HCT116 (cell line): ENCODE measurements around the gene ZBTB20. TPM values are rescaled to one million over a fixed set of nuclear protein-coding genes. Genes with fewer than 3 reads are reported as not detected.

Experiments used
- ATAC-seq: fragments of 200-7000 bp; cut with Tn5 transposase; 2 replicates; pipeline ENCODE4 v1.9.1; 2020; ENCODE audit warnings: mild to moderate bottlenecking, moderate library complexity
- BruUV-seq: library from RNA; stranded (reverse); fragments of 400-500 nt; replicated peaks from 2 replicates; lab custom pipeline; 2021; lab: Mats Ljungman, UMichigan
- CTCF ChIA-PET: fragments of 300-600 bp; sonication (Branson Sonifier 250); formaldehyde crosslinking; loops from one replicate; lab custom pipeline; 2021; ENCODE audit warnings: antibody characterized with exemption; lab: Charles Lee
- POLR2A ChIA-PET: fragments of 300-600, 350-600 bp; sonication (Branson Sonifier 250); formaldehyde crosslinking; loops from one replicate; lab custom pipeline; 2021; ENCODE audit warnings: antibody characterized with exemption; lab: Charles Lee
- RAD21 ChIA-PET, 2 experiments: fragments of 300-600 bp; sonication (Branson Sonifier 250); formaldehyde crosslinking; loops; one replicate each; lab custom pipeline; 2023; ENCODE audit warnings: low total read pairs in 2 of 2; ENCODE audit not compliant: uncharacterized antibody in 2 of 2, unreplicated experiment in 2 of 2, low non-redundant PET in 1 of 2; lab: Charles Lee
- DNase-seq: peaks from one replicate; pipeline ENCODE4 v3.0.0-alpha.2; 2010; ENCODE audit warnings: low read depth, low spot score
- H2AFZ ChIP-seq: fragments of 200-600 bp; shearing (Covaris generic), sonication (generic); 2 replicates; pipeline ENCODE4 v1.6.1; 2017; ENCODE audit warnings: low read depth, mixed run types, mixed read lengths, antibody characterized with exemption, low read length; ENCODE audit not compliant: poor library complexity, severe bottlenecking
- H3K27ac ChIP-seq: 2 replicates; pipeline ENCODE4 v1.5.1; 2012; ENCODE audit warnings: low read depth, low read length
- H3K27me3 ChIP-seq: fragments of 200-600 bp; sonication (generic); 2 replicates; pipeline ENCODE4 v1.6.1; 2016; ENCODE audit warnings: mixed run types, low read length, mixed read lengths; ENCODE audit not compliant: insufficient read depth
- H3K36me3 ChIP-seq, 2 experiments: fragments of 200-500 bp in 1 of 2; fragments of 200-600 bp in 1 of 2; sonication (Bioruptor generic) in 1 of 2; sonication (generic) in 1 of 2; 2 replicates each; pipeline versions ENCODE4 v1.5.1 to v1.6.1; 2014 to 2016; ENCODE audit warnings: low read length in 2 of 2, inconsistent platforms in 1 of 2, mixed read lengths in 1 of 2, mixed run types in 1 of 2; ENCODE audit not compliant: insufficient read depth in 2 of 2, control insufficient read depth in 1 of 2
- H3K4me1 ChIP-seq, 2 experiments: fragments of 200-600 bp in 1 of 2; sonication (generic) in 1 of 2; 2 replicates each; pipeline versions ENCODE4 v1.5.1 to v1.6.1; 2012 to 2017; ENCODE audit warnings: low read length in 2 of 2, inconsistent platforms in 1 of 2, mild to moderate bottlenecking in 1 of 2, mixed read lengths in 1 of 2, mixed run types in 1 of 2, moderate library complexity in 1 of 2; ENCODE audit not compliant: insufficient read depth in 2 of 2, control insufficient read depth in 1 of 2
- H3K4me2 ChIP-seq: fragments of 200-600 bp; sonication (generic); 2 replicates; pipeline ENCODE4 v1.6.1; 2017; ENCODE audit warnings: mixed run types, low read length, mixed read lengths
- H3K4me3 ChIP-seq, 2 experiments: fragments of 200-600 bp in 1 of 2; sonication (generic) in 1 of 2; replicated peaks in 1 of 2; 2 replicates each; pipeline ENCODE4 v1.5.1; 2011 to 2016; ENCODE audit warnings: low read length in 2 of 2, control low read depth in 1 of 2, low read depth in 1 of 2, mild to moderate bottlenecking in 1 of 2, mixed read lengths in 1 of 2, mixed run types in 1 of 2
- H3K79me2 ChIP-seq: fragments of 200-600 bp; sonication (generic); 2 replicates; pipeline ENCODE4 v1.6.1; 2017; ENCODE audit warnings: mild to moderate bottlenecking, mixed run types, low read length, moderate library complexity, mixed read lengths; ENCODE audit not compliant: insufficient read depth
- H3K9ac ChIP-seq: fragments of 200-600 bp; sonication (generic); 2 replicates; pipeline ENCODE4 v1.6.1; 2016; ENCODE audit warnings: low read length, mixed read lengths
- H3K9me2 ChIP-seq: fragments of 200-600 bp; sonication (generic), shearing (Covaris generic); 2 replicates; pipeline ENCODE4 v1.6.1; 2017; ENCODE audit warnings: mixed run types, mild to moderate bottlenecking, moderate library complexity; ENCODE audit not compliant: insufficient read depth
- H3K9me3 ChIP-seq, 2 experiments: fragments of 200-500 bp in 1 of 2; fragments of 200-600 bp in 1 of 2; sonication (Bioruptor generic) in 1 of 2; sonication (generic) in 1 of 2; 2 replicates each; pipeline ENCODE4 v1.6.1; 2014 to 2017; ENCODE audit warnings: low read length in 2 of 2, mixed read lengths in 2 of 2, inconsistent platforms in 1 of 2, low read depth in 1 of 2, mild to moderate bottlenecking in 1 of 2, mixed run types in 1 of 2, moderate library complexity in 1 of 2; ENCODE audit not compliant: control insufficient read depth in 1 of 2, insufficient read depth in 1 of 2
- H4K20me1 ChIP-seq: fragments of 200-600 bp; sonication (generic), shearing (Covaris generic); 2 replicates; pipeline ENCODE4 v1.6.1; 2017; ENCODE audit warnings: mixed run types, mild to moderate bottlenecking, moderate library complexity; ENCODE audit not compliant: insufficient read depth
- ATF3 ChIP-seq: IDR thresholded peaks from 2 replicates; pipeline ENCODE4 v1.6.1; 2012
- CBX3 ChIP-seq: IDR thresholded peaks from 2 replicates; pipeline ENCODE4 v1.6.1; 2012; ENCODE audit warnings: low read depth
- CEBPB ChIP-seq: IDR thresholded peaks from 2 replicates; pipeline ENCODE4 v1.6.1; 2012; ENCODE audit warnings: low read depth
- EGR1 ChIP-seq: IDR thresholded peaks from 2 replicates; pipeline ENCODE4 v1.6.1; 2012; ENCODE audit warnings: low read depth
- ELF1 ChIP-seq: IDR thresholded peaks from 2 replicates; pipeline ENCODE4 v1.6.1; 2012; ENCODE audit warnings: low read depth, borderline replicate concordance
- EZH2 ChIP-seq: fragments of 200-600 bp; sonication (generic); IDR thresholded peaks from 2 replicates; pipeline ENCODE4 v1.6.1; 2017; ENCODE audit warnings: antibody characterized with exemption, mixed run types
- EZH2phosphoT487 ChIP-seq: fragments of 200-600 bp; IDR thresholded peaks from 2 replicates; pipeline ENCODE4 v1.6.1; 2018; ENCODE audit warnings: antibody characterized with exemption, borderline replicate concordance
- FOSL1 ChIP-seq: IDR thresholded peaks from 2 replicates; pipeline ENCODE4 v1.6.1; 2012; ENCODE audit warnings: low read depth
- JUND ChIP-seq: IDR thresholded peaks from 2 replicates; pipeline ENCODE4 v1.6.1; 2012
- POLR2AphosphoS5 ChIP-seq: IDR thresholded peaks from 2 replicates; pipeline ENCODE4 v1.6.1; 2011; ENCODE audit warnings: mild to moderate bottlenecking, low read depth, low read length, moderate library complexity
- RAD21 ChIP-seq: IDR thresholded peaks from 2 replicates; pipeline ENCODE4 v1.6.1; 2012; ENCODE audit warnings: low read depth, mild to moderate bottlenecking
- REST ChIP-seq: IDR thresholded peaks from 2 replicates; pipeline ENCODE4 v1.6.1; 2012; ENCODE audit warnings: low read depth
- SIN3A ChIP-seq: IDR thresholded peaks from 2 replicates; pipeline ENCODE4 v1.6.1; 2012; ENCODE audit warnings: low read depth
- SP1 ChIP-seq: IDR thresholded peaks from 2 replicates; pipeline ENCODE4 v1.6.1; 2012; ENCODE audit warnings: low read depth
- TCF7L2 ChIP-seq: IDR thresholded peaks from 2 replicates; pipeline ENCODE4 v1.7.0; 2011; ENCODE audit warnings: borderline replicate concordance, inconsistent platforms; ENCODE audit not compliant: insufficient read depth, insufficient read length; ENCODE audit errors: extremely low read depth
- YY1 ChIP-seq: IDR thresholded peaks from 2 replicates; pipeline ENCODE4 v1.6.1; 2011; ENCODE audit warnings: low read length, low read depth, moderate library complexity, mild to moderate bottlenecking; ENCODE audit not compliant: insufficient replicate concordance; ENCODE audit errors: extremely low read depth
- ZFX ChIP-seq: fragments of 450-650 bp; IDR thresholded peaks from 2 replicates; pipeline ENCODE4 v1.6.1; 2017
- ZNF274 ChIP-seq: fragments of 200-500 bp; sonication (Bioruptor generic); IDR thresholded peaks from 2 replicates; pipeline ENCODE4 v1.6.1; 2014; ENCODE audit warnings: mild to moderate bottlenecking, low read depth, low read length, inconsistent platforms
- intact Hi-C: fragments of 100-400 bp; cut with micrococcal nuclease; formaldehyde crosslinking; loops from 2 replicates; pipeline ENCODE4 v1.10.0; 2022
- total RNA-seq: library from RNA; stranded (reverse); gene quantifications from one replicate; pipeline ENCODE4 v1.2.1, GENCODE V29; 2021; ENCODE audit not compliant: unreplicated experiment
- TF ChIP-seq, protein P1 (sequence below), 3 experiments: fragments of 200-600 bp in 1 of 3; sonication (generic) in 1 of 3; IDR thresholded peaks in 2 of 3; conservative IDR thresholded peaks in 1 of 3; 2 replicates each; pipeline ENCODE4 v1.5.1; 2012 to 2017; ENCODE audit warnings: low read depth in 2 of 3, low read length in 2 of 3, antibody characterized with exemption in 1 of 3, borderline replicate concordance in 1 of 3, control low read depth in 1 of 3, mild to moderate bottlenecking in 1 of 3, mixed read lengths in 1 of 3, mixed run types in 1 of 3, moderate library complexity in 1 of 3; ENCODE audit not compliant: insufficient read depth in 1 of 3
- TF ChIP-seq, protein P2 (sequence below): IDR thresholded peaks from 2 replicates; pipeline ENCODE4 v1.6.1; 2012

The ZBTB20 gene
- total RNA-seq, 1 experiment from 2014 or later, result 42.1 TPM

GRCh38 chr3:115190747-115191146 lies 43.7 kb upstream of the ZBTB20 start:
- BruUV-seq, result no TSS peak
- no peak for TF ChIP-seq FOSL1
- no peak for TF ChIP-seq JUND
- no peak for TF ChIP-seq ZFX
- TF ChIP-seq SIN3A, result no peak
- no peak for TF ChIP-seq EZH2phosphoT487
- TF ChIP-seq POLR2AphosphoS5, result no peak
- no peak for TF ChIP-seq EZH2
- TF ChIP-seq, protein P1, sequence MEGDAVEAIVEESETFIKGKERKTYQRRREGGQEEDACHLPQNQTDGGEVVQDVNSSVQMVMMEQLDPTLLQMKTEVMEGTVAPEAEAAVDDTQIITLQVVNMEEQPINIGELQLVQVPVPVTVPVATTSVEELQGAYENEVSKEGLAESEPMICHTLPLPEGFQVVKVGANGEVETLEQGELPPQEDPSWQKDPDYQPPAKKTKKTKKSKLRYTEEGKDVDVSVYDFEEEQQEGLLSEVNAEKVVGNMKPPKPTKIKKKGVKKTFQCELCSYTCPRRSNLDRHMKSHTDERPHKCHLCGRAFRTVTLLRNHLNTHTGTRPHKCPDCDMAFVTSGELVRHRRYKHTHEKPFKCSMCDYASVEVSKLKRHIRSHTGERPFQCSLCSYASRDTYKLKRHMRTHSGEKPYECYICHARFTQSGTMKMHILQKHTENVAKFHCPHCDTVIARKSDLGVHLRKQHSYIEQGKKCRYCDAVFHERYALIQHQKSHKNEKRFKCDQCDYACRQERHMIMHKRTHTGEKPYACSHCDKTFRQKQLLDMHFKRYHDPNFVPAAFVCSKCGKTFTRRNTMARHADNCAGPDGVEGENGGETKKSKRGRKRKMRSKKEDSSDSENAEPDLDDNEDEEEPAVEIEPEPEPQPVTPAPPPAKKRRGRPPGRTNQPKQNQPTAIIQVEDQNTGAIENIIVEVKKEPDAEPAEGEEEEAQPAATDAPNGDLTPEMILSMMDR (IDR thresholded peaks at IDR 0.05 in 2 of 3, conservative IDR thresholded peaks at IDR 0.05 in 1 of 3; ENCODE audit: borderline replicate concordance in 1 of 3, insufficient read depth in 1 of 3, low read depth in 2 of 3, low read length in 2 of 3), result no peak
- TF ChIP-seq ELF1, result no peak
- TF ChIP-seq SP1, result no peak
- TF ChIP-seq CEBPB, result no peak
- no peak for TF ChIP-seq ZNF274
- TF ChIP-seq CBX3, result no peak
- TF ChIP-seq YY1, result no peak
- TF ChIP-seq REST, result no peak
- no peak for TF ChIP-seq EGR1
- TF ChIP-seq TCF7L2, result no peak
- TF ChIP-seq ATF3, result no peak
- no peak for TF ChIP-seq RAD21
- TF ChIP-seq, protein P2, sequence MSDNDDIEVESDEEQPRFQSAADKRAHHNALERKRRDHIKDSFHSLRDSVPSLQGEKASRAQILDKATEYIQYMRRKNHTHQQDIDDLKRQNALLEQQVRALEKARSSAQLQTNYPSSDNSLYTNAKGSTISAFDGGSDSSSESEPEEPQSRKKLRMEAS, result no peak
- H3K79me2 ChIP-seq, result no peaks in the 10 kb centered on the region

More at GRCh38 chr3:115190747-115191146, 43.7 kb upstream of the ZBTB20 start:
- DNase-seq (no peak), ATAC-seq (no peak)
- H3K36me3 ChIP-seq, result no peaks in the 10 kb centered on the region
- no peak overlapping the region for H3K27ac ChIP-seq
- CTCF ChIA-PET, result no interaction called here
- H3K9me3 ChIP-seq, result no peaks in the 10 kb centered on the region
- POLR2A ChIA-PET, result no interaction called here
- H3K9me2 ChIP-seq, result no peaks in the 10 kb centered on the region; the same call in 1 of the 2 replicates
- intact Hi-C loops, result no loop called here
- no peak overlapping the region for H3K4me2 ChIP-seq
- no peaks in the 10 kb centered on the region for H3K4me1 ChIP-seq
- no peak overlapping the region for H2AFZ ChIP-seq
- no peaks in the 10 kb centered on the region for H3K27me3 ChIP-seq
- H3K4me3 ChIP-seq, result no peak overlapping the region
- H4K20me1 ChIP-seq, result no peaks in the 10 kb centered on the region
- no peak overlapping the region for H3K9ac ChIP-seq
- RAD21 ChIA-PET, result no interaction called here
